SK-N-SH (cell line): ENCODE data around the gene MARS1.

Experiments
- ELF1 ChIP-seq: IDR thresholded peaks from 2 replicates; pipeline ENCODE4 v1.4.0; 2012
- TF ChIP-seq, protein P1 (sequence below): fragments of 200-600 bp; sonication (generic); IDR thresholded peaks from 2 replicates; pipeline ENCODE4 v1.6.1; 2017; ENCODE audit warnings: antibody characterized with exemption, mild to moderate bottlenecking, moderate library complexity
- TF ChIP-seq, protein P2 (sequence below): IDR thresholded peaks from 2 replicates; pipeline ENCODE4 v1.4.0; 2012; ENCODE audit warnings: low read depth

DNA sequence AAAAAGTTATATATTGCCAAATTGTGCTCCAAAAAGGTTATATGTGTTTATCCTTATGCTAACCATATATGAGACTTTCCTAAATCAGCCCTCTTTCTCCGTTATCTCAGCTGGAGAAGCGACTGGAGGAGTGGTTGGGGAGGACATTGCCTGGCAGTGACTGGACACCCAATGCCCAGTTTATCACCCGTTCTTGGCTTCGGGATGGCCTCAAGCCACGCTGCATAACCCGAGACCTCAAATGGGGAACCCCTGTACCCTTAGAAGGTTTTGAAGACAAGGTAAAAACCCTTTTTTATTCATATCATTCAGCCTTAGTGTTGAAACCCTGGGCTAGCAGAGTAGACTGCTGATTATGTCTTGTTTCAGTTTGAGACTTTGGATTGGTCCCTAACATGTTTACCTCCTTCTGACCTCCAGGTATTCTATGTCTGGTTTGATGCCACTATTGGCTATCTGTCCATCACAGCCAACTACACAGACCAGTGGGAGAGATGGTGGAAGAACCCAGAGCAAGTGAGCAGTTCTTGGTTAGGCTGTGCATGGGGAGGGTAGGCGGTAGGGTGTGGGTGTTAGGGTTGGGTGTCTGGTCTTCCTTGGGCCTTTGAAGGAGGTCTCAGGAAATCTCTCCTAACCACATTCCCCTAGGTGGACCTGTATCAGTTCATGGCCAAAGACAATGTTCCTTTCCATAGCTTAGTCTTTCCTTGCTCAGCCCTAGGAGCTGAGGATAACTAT is 23.9 kb downstream of the MARS1 start:
- TF ChIP-seq, protein P1, sequence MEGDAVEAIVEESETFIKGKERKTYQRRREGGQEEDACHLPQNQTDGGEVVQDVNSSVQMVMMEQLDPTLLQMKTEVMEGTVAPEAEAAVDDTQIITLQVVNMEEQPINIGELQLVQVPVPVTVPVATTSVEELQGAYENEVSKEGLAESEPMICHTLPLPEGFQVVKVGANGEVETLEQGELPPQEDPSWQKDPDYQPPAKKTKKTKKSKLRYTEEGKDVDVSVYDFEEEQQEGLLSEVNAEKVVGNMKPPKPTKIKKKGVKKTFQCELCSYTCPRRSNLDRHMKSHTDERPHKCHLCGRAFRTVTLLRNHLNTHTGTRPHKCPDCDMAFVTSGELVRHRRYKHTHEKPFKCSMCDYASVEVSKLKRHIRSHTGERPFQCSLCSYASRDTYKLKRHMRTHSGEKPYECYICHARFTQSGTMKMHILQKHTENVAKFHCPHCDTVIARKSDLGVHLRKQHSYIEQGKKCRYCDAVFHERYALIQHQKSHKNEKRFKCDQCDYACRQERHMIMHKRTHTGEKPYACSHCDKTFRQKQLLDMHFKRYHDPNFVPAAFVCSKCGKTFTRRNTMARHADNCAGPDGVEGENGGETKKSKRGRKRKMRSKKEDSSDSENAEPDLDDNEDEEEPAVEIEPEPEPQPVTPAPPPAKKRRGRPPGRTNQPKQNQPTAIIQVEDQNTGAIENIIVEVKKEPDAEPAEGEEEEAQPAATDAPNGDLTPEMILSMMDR, result no peak
- no peak for TF ChIP-seq ELF1
- TF ChIP-seq, protein P2, sequence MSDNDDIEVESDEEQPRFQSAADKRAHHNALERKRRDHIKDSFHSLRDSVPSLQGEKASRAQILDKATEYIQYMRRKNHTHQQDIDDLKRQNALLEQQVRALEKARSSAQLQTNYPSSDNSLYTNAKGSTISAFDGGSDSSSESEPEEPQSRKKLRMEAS, result no peak
